Endothelial cell of umbilical vein (primary cell): Measurements from ENCODE around the gene B3GNT8. TPM values are rescaled to one million over a fixed set of nuclear protein-coding genes. Genes with fewer than 3 reads are reported as not detected.

Experiments
- BruUV-seq: library from RNA; stranded (reverse); fragments of 400-500 nt; replicated peaks from 2 replicates; lab custom pipeline; 2021; lab: Mats Ljungman, UMichigan
- CTCF ChIA-PET: fragments of 300-600, 350-600 bp; sonication (Branson Sonifier 250); formaldehyde crosslinking; loops from one replicate; lab custom pipeline; 2021; ENCODE audit warnings: antibody characterized with exemption, inconsistent platforms; lab: Charles Lee
- POLR2A ChIA-PET: fragments of 300-600, 350-600 bp; sonication (Branson Sonifier 250); formaldehyde crosslinking; loops from one replicate; lab custom pipeline; 2021; ENCODE audit warnings: antibody characterized with exemption, inconsistent platforms; lab: Charles Lee
- DNase-seq: peaks from one replicate; pipeline ENCODE4 v3.0.0-alpha.2; 2011; ENCODE audit warnings: low read depth, low spot score
- FAIRE-seq: peaks from 2 replicates; lab custom pipeline; 2011; peaks lifted over from hg19 to GRCh38; lab: Jason Lieb, UNC
- H2AFZ ChIP-seq: 2 replicates; pipeline ENCODE4 v1.6.0; 2012; ENCODE audit warnings: low read depth, low read length, control low read depth, inconsistent platforms
- H3K27ac ChIP-seq: 2 replicates; pipeline ENCODE4 v1.5.1; 2011; ENCODE audit warnings: low read depth, mild to moderate bottlenecking, control low read depth, low read length, moderate library complexity; ENCODE audit not compliant: insufficient read depth
- H3K27me3 ChIP-seq, 2 experiments: 2 replicates each; pipeline versions ENCODE4 v1.6.0 to v1.6.1; 2011; ENCODE audit warnings: low read length in 2 of 2, mixed read lengths in 1 of 2; ENCODE audit not compliant: control insufficient read depth in 2 of 2, insufficient read depth in 2 of 2
- H3K36me3 ChIP-seq, 2 experiments: 2 replicates in 1 of 2; 3 replicates in 1 of 2; pipeline ENCODE4 v1.5.1; 2011; ENCODE audit warnings: low read length in 2 of 2, mild to moderate bottlenecking in 1 of 2, moderate library complexity in 1 of 2; ENCODE audit not compliant: control insufficient read depth in 2 of 2, insufficient read depth in 2 of 2; ENCODE audit errors: extremely low read depth in 1 of 2
- H3K4me1 ChIP-seq: 3 replicates; pipeline ENCODE4 v1.5.1; 2011; ENCODE audit warnings: mild to moderate bottlenecking, low read length; ENCODE audit not compliant: control insufficient read depth, insufficient read depth; ENCODE audit errors: extremely low read depth
- H3K4me2 ChIP-seq: 2 replicates; pipeline ENCODE4 v1.6.1; 2011; ENCODE audit warnings: low read length, control low read depth, mixed read lengths; ENCODE audit not compliant: insufficient read depth
- H3K4me3 ChIP-seq, 3 experiments: fragments of 200-600 bp in 1 of 3; sonication (generic), shearing (Covaris generic) in 1 of 3; replicated peaks in 1 of 3; 2 replicates each; pipeline ENCODE4 v1.5.1; 2011 to 2016; ENCODE audit warnings: control low read depth in 3 of 3, low read length in 3 of 3, mild to moderate bottlenecking in 2 of 3, inconsistent platforms in 1 of 3, low read depth in 1 of 3, moderate library complexity in 1 of 3; ENCODE audit not compliant: insufficient read depth in 1 of 3
- H3K79me2 ChIP-seq: 2 replicates; pipeline ENCODE4 v1.6.0; 2012; ENCODE audit warnings: low read length, inconsistent platforms; ENCODE audit not compliant: control insufficient read depth, insufficient read depth
- H3K9ac ChIP-seq: replicated peaks from 2 replicates; pipeline ENCODE3; 2011; ENCODE audit warnings: low read length, control low read depth; ENCODE audit not compliant: insufficient read depth; ENCODE audit errors: extremely low read depth
- H3K9me1 ChIP-seq: replicated peaks from 3 replicates; pipeline ENCODE4 v1.6.0; 2011; ENCODE audit warnings: mild to moderate bottlenecking, low read length; ENCODE audit not compliant: control insufficient read depth, insufficient read depth; ENCODE audit errors: extremely low read depth
- H3K9me3 ChIP-seq: replicated peaks from 2 replicates; pipeline ENCODE4 v1.5.1; 2012; ENCODE audit warnings: low read length, inconsistent platforms; ENCODE audit not compliant: control insufficient read depth, insufficient read depth
- H4K20me1 ChIP-seq: replicated peaks from 2 replicates; pipeline ENCODE3; 2011; ENCODE audit warnings: mild to moderate bottlenecking, low read length; ENCODE audit not compliant: control insufficient read depth, insufficient read depth; ENCODE audit errors: extremely low read depth
- CTCF ChIP-seq, 2 donors: IDR thresholded peaks; 1 replicate in 1 of 2; 2 replicates in 1 of 2; pipeline ENCODE4 v1.5.1; 2011; ENCODE audit warnings: low read length in 2 of 2, mild to moderate bottlenecking in 2 of 2, moderate library complexity in 2 of 2, control low read depth in 1 of 2, inconsistent platforms in 1 of 2, low read depth in 1 of 2; ENCODE audit not compliant: insufficient read depth in 1 of 2; ENCODE audit errors: extremely low read depth in 1 of 2
- EZH2 ChIP-seq: IDR thresholded peaks from 2 replicates; pipeline ENCODE4 v1.6.1; 2012; ENCODE audit warnings: borderline replicate concordance, low read depth, mild to moderate bottlenecking, moderate library complexity, low read length, inconsistent platforms; ENCODE audit not compliant: severe bottlenecking
- FOS ChIP-seq: IDR thresholded peaks from 2 replicates; pipeline ENCODE4 v1.6.1; 2011; ENCODE audit warnings: mild to moderate bottlenecking, low read length, moderate library complexity, borderline replicate concordance; ENCODE audit not compliant: insufficient read depth
- GATA2 ChIP-seq: IDR thresholded peaks from 2 replicates; pipeline ENCODE4 v1.7.0; 2011; ENCODE audit warnings: low read depth, mild to moderate bottlenecking, moderate library complexity, mixed read lengths, low read length; ENCODE audit not compliant: insufficient read length, insufficient read depth
- JUN ChIP-seq: IDR thresholded peaks from 2 replicates; pipeline ENCODE4 v1.6.1; 2011; ENCODE audit warnings: borderline replicate concordance, low read depth; ENCODE audit not compliant: insufficient read length, insufficient read depth
- MYC ChIP-seq: IDR thresholded peaks from one replicate; pipeline ENCODE4 v1.6.1; 2011; ENCODE audit warnings: mild to moderate bottlenecking, low read depth, low read length
- POLR2A ChIP-seq: IDR thresholded peaks from 2 replicates; pipeline ENCODE4 v1.6.1; 2012; ENCODE audit warnings: low read depth, mild to moderate bottlenecking, control low read depth, low read length
- POLR2AphosphoS5 ChIP-seq: IDR thresholded peaks from 2 replicates; pipeline ENCODE4 v1.6.1; 2012; ENCODE audit warnings: low read depth, mild to moderate bottlenecking, control low read depth, low read length, moderate library complexity; ENCODE audit not compliant: insufficient read depth
- dilution Hi-C: fragments of 300-500 bp; cut with MboI; formaldehyde crosslinking; loops from one replicate; pipeline ENCODE4 v1.15.0; 2019; ENCODE audit warnings: low sequenced_read_pairs; ENCODE audit not compliant: extremely low pct_ligation_motif_present
- intact Hi-C: fragments of 100-400 bp; cut with micrococcal nuclease; formaldehyde crosslinking; loops from one replicate; pipeline ENCODE4 v1.10.0; 2022
- polyA plus RNA-seq, 4 experiments: library from polyadenylated mRNA; depleted of rRNA in 3 of 4; stranded (reverse) in 3 of 4; unstranded in 1 of 4; fragments of >200 nt; gene quantifications; 2 replicates each; pipeline versions ENCODE4 v1.2.1 to v1.2.3, GENCODE V29; 2011 to 2012; ENCODE audit warnings: missing spikeins in 1 of 4
- total RNA-seq: library from RNA; stranded (reverse); gene quantifications from 2 replicates; pipeline ENCODE4 v1.2.3, GENCODE V29; 2021
- TF ChIP-seq, protein P1 (sequence below): IDR thresholded peaks from 2 replicates; pipeline ENCODE4 v1.6.1; 2011; ENCODE audit not compliant: insufficient read depth, insufficient read length

Gene B3GNT8
- total and polyA plus RNA-seq, 2 donors (not counting 3 experiments of a cell fraction or from before 2014, with no cell fraction given) = 3.6 to 7.6 TPM

- Histone ChIP-seq H3K79me2 (peaks cover 5% of the 10 kb centered on the region), H2AFZ (no peak overlapping the region), H3K9ac (no peak overlapping the region), H3K9me3 (no peaks in the 10 kb centered on the region), H4K20me1 (no peaks in the 10 kb centered on the region), H3K4me1 (peaks cover 25% of the 10 kb centered on the region), H3K27me3 (no peaks in the 10 kb centered on the region), H3K9me1 (no peaks in the 10 kb centered on the region), H3K27ac (no peak overlapping the region), H3K4me2 (no peak overlapping the region), H3K36me3 (peaks cover 0 to 31% of the 10 kb centered on the region in 2 experiments), H3K4me3 (no peak overlapping the region)
- intact Hi-C loops = no loop called here
- TF ChIP-seq POLR2AphosphoS5 (no peak), MYC (no peak), FOS (no peak), GATA2 (no peak), POLR2A (no peak), EZH2 (no peak), JUN (no peak), CTCF (IDR thresholded peaks at IDR 0.05; ENCODE audit: extremely low read depth in 1 of 2, insufficient read depth in 1 of 2, low read depth in 1 of 2, low read length in 2 of 2) (no peak)
- TF ChIP-seq, protein P1, sequence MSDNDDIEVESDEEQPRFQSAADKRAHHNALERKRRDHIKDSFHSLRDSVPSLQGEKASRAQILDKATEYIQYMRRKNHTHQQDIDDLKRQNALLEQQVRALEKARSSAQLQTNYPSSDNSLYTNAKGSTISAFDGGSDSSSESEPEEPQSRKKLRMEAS = no peak
- DNase-seq (no peak), FAIRE-seq (no peak)
- CTCF ChIA-PET = interaction anchor here (1.2 kb wide), 1 partner anchor 17 kb away, joined by 3 read pairs; no protein-coding TSS in a partner anchor
- dilution Hi-C loops = no loop called here
- POLR2A ChIA-PET = no interaction called here
- BruUV-seq = no TSS peak
Observed at GRCh38 chr19:41424335-41425173, 2.6 kb downstream of the B3GNT8 start.
